HG02870 (cell line): ENCODE measurements around the gene ESRRB.

Experiments
- ATAC-seq: cut with Tn5 transposase; IDR thresholded peaks from one replicate; pipeline ENCODE4 v1.9.1; 2021; ENCODE audit warnings: mild to moderate bottlenecking, moderate library complexity; ENCODE audit not compliant: unreplicated experiment

ESRRB gene

DNA sequence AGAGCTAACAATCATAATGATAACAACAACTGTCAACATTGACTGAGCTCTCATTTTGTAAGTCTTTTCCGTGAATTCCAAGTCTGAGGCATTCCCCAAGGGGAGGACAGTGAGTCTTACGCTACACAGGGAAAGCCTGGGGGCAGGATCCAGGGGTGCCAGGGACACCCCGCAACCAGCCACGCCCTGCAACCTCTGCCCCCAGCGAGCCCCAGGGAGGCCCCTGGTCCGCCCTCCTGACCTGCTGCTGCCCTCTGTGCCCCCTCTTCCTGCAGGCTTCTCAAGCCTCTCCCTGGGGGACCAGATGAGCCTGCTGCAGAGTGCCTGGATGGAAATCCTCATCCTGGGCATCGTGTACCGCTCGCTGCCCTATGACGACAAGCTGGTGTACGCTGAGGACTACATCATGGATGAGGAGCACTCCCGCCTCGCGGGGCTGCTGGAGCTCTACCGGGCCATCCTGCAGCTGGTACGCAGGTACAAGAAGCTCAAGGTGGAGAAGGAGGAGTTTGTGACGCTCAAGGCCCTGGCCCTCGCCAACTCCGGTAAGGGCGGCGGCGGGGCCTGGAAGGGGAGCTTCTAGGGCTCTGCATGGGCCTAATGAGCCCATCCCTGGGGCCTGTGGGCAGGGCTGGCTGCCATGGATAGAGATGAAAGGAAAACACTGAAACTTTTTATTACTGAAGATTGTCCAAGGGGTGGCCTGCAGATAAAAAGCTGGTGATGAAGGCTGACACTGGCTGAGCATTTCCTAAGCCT, 115.4 kb downstream of the ESRRB start:
- no peak for ATAC-seq

DNA sequence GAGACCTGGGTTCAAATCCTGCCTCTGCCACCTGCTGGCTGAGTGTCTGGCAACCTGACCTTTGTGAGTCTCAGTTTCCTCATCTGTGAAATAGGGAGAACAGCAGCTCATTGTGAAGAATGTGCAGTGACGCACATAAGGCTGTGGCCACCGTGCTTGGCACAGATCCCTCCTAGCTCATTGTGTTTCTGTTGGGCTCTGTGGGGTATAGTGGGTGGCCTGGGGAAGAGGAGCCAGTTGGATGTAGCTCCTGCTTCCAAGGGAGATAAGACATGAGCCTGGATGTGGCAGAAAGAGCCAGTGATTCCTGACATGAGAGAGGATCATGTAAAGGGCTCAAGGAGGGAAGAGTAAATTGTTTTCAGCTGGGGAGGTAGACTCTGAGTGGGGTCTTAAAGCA, 120.0 kb downstream of the ESRRB start:
- ATAC-seq, result no peak

DNA sequence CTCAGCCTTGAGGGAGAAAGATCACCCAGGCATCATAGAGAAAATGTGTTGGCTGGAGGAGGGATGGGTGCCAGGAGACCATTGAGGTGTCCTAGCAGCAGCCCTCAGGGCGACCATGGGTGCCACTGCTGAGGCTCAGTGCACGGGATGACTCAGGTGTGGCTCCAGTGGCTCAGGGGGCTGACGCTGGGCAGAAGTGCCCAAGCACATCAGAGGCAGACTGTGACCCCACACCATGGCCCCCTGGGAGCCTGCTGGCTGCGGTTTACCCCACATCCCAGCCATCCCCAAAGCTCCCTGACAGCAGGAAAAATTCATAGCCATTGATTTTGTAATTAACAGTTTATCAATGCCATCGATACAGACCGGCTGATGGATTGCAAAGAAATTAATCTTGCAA, 120.7 kb downstream of the ESRRB start:
- ATAC-seq, result no peak

DNA sequence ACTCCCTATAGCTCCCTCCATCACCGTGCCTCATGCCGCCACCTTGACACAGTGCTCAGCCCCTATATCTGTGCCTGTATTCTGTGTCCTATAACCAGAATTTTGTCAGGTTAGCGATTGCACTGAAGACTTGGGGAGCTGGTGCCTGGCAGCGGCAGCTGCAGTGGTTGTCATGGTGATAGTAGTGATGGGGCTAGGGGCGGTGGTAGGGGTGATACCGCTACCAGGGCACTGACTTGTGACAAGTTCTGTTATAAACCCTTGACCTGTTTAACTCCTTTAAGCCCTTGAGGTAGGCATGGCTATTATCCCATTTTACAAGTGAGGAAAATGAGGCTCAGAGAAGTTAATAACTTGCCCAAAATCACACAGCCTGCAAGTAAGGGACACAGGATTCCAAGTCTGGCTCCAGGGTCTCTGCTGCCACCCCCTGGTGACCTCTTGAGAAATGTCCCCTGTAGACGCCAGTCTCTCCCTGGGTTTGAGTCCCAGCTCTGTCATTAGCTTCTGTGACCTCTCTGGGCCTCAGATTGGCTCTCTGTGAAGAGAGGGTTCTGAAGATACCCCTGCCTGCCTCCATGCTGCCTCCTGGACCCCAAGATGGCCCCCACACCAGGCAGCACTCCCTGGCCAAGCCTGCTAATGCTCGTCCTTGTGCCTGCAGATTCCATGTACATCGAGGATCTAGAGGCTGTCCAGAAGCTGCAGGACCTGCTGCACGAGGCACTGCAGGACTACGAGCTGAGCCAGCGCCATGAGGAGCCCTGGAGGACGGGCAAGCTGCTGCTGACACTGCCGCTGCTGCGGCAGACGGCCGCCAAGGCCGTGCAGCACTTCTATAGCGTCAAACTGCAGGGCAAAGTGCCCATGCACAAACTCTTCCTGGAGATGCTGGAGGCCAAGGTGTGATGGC, 121.9 kb downstream of the ESRRB start:
- no peak for ATAC-seq

DNA sequence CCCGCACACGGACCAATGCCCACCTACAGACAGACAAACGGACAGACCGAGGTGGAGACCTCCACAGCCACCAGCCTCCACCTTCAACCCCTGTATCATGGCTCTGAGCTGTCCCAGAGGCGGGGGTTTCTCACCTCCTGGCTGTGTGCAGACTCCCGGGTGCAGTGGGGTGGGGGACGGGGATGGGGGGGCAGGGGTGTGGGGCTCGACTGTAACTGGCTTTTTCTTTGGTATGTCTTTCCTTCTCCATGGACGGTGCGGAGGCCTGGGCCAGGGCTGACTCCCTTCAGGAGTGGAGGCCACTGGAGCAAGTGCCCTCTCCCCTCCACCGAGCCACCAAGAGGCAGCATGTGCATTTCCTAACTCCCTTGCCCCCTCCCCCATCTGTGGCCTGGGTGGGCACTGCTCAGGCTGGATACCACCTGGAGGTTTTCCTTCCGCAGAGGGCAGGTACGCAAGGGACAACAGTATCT, 122.6 kb downstream of the ESRRB start:
- no peak for ATAC-seq

DNA sequence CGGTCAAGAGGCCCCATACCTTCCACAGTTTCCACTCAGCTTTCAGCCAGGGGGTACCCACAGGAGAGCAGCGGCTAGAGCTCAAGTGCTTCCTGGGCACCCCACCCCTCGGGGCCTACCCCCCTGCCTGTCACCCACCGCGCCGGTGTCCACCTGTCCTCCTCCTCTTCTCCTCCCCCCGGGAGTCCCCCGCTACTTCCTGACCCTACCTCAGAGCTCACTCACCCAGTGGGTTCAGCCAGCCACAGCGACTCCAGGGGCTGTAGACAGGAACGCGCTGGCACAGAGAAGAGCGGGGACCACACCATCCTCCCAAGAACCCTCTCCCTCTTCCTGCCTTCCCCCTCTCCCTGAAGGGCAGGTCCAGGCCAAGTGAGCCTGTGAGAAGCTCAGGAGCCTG, 123.0 kb downstream of the ESRRB start:
- ATAC-seq, result no peak

DNA sequence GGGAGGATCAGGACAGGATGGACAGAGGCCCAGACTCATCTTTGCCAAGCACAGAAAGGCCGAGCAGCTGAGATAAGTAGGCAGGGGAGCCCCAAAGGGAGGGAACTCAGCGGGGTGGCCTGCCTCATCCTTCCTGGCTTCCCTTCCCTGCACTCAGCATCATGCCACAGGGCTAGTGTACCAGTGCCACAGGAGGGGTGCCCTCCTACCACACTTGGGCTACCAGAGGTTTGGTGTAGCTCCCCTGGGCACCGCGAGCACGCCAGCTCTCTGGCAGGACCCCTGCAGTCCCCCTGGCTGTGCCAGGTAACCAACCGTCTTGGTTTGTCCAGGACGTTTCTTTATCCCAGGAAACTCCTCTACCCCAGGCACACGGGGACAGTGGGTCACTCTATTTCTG, 123.5 kb downstream of the ESRRB start:
- ATAC-seq, result no peak

DNA sequence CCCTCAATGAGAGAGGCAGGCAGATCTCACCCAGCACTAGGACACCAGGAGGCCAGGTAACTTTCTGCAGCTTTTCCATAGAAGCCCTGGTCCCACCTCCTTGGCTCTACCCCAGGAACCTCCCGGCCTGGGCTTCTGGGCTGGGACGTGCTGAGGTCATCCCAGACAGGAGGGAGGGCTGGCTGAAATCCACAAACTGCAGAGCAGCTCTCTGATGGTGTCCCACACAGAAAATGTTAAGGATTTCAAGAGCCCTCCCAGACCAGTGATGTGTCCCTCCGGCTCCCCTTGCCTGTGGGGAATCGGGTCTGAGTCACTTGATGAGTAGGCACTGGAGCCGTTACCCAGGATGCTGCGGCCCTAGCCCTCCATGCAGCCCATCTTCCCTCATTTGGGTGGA, 124.1 kb downstream of the ESRRB start:
- ATAC-seq, result no peak

DNA sequence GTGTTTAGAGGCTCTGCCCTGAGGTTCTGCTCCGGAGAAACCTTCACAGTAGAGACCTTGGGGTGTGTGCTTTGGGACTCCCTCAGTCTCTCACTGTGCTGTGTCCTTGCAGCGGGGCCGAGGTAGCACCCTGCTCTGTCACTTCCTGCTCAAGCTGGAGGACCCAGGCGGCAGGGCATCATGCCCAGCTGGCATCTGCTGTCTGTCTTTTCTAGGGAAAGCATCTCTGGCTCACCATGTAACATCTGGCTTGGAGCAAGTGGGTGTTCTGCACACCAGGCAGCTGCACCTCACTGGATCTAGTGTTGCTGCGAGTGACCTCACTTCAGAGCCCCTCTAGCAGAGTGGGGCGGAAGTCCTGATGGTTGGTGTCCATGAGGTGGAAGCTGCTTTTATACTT, 124.5 kb downstream of the ESRRB start:
- ATAC-seq, result no peak

DNA sequence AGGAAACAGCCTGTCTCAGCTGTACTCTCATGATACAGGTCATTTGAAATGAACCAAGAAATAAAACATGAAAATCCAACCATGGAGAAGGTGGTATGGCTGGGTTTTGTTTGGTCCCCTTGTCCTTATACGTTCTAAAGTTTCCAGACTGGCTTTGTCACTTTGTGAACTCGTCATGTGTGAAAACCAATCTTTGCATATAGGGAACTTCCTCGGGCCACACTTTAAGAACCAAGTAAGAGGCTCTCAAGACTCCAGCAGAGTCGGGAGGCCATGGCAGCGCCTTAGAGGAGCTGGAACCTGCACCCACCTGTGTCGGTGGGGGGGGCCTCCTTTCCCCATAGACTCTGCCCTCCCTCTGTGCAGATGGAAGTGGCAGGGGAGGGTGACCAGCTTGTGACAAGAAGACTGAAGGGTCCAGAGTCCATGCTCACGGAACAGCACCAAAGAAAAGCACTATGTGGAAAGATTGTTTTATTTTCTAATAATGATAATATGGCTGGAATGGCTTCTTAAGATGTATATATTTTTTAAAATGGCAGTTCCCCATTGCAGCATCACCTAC, 125.3 kb downstream of the ESRRB start:
- no peak for ATAC-seq

DNA sequence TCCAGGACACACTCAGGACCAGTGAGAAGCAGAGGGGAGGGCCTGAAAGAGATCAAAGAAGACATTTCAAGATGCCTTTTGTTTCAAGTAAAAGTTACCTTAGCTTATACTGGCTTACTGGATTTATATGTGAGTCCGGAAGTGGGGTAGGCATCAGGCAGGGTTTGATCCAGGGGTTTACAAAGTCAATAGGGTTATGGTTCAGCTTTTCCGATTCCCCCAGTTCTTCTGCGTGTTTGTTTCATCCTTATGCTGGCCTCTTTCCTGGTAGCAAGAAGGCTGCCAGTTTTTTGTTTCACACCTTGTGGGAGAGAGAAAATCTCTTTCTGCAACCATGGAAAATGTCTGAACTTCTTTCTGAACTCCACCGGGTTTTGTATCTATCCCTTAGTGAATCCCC, 126.3 kb downstream of the ESRRB start:
- ATAC-seq, result no peak

DNA sequence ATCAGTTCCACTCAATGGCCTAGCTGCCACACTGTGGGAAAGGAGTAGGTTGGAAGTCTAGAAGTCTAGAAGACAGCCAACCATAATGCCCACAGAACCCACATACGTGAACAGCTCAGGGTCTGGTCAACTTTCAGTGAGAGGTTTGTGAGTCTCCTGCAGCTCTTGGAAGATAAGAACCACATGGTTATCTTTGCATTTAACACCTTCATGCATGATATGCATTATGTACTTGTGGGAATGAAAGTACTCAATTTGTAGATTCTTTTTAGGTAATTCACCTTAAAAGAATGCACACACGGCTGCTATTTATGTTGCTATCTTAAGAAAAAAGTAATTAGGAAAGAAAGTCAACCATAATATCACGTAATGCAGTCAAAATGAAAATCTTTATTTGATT, 126.7 kb downstream of the ESRRB start:
- ATAC-seq, result no peak

DNA sequence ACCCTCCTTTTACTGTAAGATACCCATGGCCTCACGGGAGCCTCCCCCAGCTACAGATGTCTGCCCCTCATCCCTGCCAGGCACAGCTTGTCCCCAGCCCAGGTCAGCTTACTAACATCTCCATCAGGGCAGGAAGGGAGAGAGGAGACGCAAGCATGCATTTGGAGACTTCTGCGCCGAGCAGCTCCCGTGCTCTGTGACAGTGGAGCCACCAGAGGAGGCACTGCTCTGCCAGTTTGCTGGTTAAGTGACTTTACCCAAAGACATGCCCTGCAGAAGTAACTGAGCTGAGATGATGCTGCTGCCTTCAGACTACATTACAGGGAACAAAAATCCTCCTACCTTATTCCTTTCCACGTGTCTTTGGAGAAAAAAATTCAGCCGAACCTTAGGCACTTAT, 133.4 kb downstream of the ESRRB start:
- ATAC-seq, result no peak

DNA sequence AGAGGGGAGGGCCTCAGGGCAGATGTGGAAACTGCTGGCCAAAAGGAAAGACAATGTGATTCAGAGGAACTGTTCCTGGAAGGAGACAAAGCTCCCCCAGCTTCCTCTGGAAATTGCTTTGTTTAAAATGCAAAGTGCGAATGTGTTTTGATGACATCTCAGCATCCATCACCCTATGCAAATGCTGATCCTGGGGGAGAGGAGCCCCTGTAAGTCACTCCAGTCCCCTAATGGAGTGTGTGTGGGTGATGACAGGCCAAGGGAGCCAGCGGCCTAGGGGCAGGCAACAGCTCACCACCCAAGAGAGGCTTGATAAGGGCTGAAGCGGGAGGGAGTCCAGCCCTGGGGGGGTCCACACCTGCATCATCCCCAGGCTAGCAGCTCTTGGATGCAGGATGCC, 134.2 kb downstream of the ESRRB start:
- ATAC-seq, result no peak

DNA sequence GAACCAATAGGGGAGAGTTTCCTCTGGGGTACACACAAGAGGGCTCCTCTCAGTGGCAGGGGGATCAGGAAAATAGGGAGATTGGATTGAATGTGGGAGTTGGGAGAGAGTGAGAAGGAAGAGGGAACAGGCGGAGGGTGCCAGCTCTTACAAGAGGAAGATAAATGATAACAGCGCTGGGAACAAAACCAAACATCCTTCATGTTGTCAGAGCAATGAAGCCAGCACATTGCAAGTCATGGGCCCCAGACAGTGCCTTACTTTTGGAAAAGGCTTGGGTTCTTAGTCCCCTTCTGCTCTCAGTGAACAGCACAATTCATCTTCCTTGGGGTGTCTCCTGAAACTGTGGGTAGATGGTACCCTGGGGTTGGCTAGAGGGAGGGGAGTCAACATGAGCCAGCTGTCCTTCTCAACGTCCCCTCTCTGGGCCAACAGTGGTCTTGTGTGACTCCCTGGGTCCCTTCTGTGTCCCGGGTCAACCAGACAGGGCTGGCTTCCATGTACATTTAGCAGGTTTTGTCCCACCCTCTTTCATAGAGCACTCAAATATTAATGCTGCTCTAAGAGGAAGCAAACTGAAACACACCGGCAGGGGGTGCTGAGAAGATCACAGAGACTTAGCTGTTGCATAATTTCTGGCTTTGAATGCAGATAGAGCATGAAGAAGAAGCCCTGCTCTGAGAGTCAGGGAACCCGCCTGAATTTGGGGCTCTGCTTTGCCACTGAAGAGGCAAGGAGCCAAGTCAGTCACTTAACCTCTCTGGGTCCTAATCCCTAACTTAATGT, 138.5 kb downstream of the ESRRB start:
- ATAC-seq, result no peak

DNA sequence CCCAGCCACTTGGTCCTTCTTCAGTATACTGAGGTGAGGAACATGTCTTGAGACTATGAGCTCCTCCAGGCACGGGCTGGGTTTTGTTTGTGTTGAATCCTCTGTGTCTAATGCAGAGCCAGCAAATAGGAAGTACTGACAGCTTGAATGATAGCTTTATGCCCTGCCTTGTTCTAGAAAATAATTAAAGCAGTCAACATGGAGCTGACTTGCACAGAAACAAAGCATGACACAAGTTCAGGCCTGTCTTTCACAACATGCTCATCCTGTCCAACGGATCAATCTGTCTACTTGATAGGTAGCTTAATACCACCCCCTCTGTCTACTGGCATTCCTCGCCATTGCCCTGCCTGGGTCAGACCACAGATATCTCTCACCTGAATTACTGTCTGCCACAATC, 140.9 kb downstream of the ESRRB start:
- ATAC-seq, result no peak

DNA sequence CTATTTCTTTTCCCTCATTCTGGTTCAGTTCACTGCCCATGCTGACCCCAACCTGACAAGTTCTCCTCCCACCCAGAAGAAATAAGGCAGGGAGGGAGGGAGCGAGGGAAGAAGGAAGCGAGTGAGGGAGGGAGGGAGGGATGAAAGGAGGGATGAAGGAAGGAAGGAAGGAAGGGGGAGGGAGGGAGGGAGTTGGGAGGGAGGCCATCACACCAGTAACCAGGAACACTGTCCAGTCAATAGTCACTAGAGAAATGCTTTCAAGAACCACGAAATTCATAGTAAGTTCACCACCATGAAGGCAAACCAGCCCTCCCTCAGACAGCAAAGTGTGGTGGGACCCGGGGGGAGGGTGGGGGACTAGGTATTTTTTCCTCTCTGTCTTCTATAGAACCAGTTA, 142.4 kb downstream of the ESRRB start:
- ATAC-seq, result no peak

DNA sequence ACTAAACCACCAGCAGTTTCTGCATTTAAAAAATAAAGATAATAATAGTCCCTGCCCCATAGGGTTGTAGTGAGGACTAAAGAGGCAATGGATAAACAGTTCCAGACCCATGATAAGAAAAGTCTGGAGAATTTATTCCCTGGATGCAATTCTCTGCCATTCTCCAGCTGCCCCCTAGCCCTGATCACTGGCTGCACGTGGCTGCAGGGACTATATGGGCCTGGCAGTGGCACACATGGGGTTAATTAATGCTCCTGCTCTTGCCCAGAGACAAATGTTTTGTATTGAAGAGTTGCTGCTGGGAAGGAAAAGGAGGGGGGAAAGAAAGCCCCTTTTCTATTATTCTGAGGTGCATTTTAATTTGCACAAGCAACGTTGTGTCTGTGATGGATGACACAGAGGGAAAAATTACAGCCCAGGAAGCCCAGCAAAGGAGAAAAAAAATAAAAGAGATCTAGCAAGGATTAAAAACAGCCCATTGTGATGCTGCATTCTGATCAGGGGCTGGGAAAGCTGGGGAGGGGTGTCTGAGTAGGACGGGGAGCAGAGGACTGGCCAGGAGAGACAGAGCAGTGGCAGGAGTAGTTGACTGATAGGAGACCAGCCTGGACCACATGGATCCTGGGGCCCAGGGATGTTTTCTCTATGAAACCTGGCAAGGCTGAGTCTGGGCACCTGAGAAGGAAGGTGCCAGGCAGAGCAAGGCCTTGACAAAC, 149.3 kb downstream of the ESRRB start:
- no peak for ATAC-seq

DNA sequence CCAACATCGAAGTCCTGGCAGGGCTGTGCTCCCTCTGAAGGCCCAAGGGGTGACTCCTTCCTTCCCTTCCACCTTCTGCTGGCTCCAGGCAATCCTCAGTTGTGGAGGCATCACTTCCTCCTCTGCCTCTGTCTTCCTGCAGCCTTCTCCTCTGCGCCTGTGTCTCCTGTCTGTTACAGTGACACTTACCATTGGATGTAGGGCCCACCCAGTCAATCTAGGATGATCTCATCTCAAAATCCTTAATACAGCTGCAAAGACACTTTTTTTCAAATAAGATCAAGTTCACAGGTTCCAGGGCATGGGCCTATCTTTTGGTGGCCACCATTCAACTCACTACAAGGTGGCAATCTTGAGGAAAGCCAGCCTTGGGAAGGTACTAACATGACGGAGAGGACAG, 155.1 kb downstream of the ESRRB start:
- no peak for ATAC-seq

DNA sequence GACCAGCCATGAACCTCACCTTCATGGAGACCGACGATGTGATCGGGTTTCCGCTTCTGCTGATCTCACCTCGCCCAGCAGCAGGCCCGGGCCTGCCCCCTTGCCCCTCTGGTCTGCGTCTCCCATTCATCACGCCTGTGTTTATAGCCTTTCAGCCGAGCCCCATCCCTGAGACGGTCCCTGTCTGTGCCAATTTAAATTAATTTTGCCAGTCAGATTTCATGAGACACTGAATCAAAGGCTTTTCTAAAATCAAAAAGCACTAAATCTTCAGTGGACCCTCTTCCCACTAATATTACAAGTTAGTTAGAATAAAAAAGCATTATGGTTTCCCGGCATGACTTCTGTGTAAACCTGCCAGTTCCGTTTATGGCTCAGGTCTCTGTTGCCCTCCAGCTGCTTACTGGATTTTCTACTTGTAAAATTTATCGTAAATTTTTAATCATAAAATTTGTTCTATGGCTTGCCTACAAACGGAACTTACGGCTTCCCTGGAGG, 155.9 kb downstream of the ESRRB start:
- no peak for ATAC-seq
